NCI-H774 (cell line): ENCODE results near the gene C9.
"Not testable (repeated sequence)": the region's sequence is repeated elsewhere in the genome, so short reads cannot be mapped to it uniquely, and the experiment has no call there.

Experiments
- DNase-seq: peaks from one replicate; lab custom pipeline; 2025; lab: John Stamatoyannopoulos, UW

The C9 gene

DNA sequence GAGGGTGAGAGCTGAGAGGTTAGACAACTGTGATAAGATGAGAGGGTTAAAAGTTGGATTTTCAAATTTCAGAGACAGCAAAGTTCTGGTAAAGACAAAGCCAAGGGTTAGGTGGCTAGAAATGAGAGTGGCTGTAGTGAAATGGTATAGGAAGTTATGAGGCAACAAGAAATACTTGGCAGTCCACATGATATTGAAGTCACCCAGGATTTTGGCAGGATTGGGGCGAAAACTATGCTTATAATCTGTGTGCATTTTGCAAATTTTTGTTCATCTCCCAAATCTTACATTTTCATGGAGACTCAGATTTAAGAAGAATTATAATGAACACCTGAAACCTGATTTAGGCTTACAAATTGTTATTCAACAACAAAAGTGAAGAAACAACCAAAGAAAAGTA is 35.6 kb downstream of the C9 start:
- no peak for DNase-seq

DNA sequence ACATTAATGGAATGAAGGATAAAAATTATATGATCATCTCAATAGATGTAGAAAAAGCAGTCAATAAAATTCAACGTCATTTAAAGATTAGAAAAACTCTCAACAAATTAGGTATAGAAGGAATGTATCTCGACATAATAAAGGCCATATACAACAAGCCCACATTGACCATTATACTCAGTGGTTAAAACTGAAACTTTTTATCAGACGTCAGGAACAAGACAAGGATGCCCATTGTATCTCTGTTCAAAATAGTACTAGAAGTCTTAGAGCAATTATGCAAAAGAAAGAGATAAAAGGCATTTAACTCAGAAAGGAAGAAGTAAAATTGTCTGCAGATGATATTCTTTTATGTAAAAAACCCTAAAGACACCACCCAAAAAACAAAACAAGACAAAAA is 40.8 kb downstream of the C9 start:
- DNase-seq = no peak

DNA sequence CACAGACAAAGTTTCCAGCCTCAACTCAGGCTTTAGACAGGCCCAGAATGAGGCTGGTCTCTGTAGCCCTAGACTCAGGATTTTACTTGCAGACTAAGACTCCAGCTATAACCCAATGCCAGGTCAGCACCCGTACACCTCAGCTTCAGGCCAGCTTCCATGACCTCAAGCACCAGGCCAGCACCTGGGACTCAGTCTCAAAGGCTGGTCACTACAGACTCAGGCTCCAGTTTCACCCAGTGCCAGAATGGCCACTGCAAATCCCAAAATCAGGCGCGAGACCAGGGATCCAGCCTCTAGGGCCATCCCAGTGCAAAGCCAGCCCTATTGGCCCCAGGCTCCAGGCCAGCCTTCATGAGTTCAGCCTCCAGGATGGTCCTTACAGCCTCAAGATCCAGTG is 44.9 kb downstream of the C9 start:
- DNase-seq = no peak

GRCh38 chr5:39316464-39316863 is 47.8 kb downstream of the C9 start:
- not testable (repeated sequence) for DNase-seq

DNA sequence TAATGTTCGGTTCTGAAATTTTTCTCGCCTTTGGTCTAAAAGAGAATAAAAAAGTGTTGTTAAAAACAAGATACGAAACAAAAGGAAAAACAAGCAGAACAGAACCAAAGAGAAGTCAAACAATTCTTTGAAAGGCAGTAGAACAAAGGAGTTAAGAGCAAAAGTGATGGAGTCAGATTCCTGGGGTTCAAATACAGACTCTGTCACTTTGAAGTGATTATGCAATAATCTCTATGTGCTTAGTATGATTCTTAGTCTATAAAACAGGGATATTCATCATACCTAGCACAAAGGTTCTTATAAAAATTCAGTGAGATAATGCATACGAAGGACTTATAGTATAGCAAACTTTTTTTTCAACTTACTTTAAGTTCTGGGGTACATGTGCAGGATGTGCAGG is 48.3 kb downstream of the C9 start:
- no peak for DNase-seq

GRCh38 chr5:39314591-39314990 is 49.7 kb downstream of the C9 start:
- DNase-seq = no peak

DNA sequence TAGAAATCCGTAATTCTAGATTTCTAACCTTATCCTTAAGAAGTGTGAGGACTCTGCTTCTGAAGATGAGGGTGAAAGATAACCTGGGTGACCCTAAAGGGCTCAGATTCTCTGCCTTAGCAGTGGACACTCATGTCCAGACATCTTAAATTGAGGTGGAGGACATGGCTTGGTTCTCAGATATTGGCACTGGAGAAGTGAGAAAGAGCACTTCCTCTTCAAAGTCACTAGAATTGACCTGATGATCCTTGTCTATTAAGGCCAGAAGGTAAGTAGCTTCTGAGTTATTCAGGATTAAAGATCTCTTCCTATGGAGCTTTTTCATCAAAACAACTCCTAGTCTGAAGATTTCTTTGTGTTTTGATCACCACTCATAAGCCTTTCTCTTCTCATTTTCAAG is 54.8 kb downstream of the C9 start:
- DNase-seq = no peak

DNA sequence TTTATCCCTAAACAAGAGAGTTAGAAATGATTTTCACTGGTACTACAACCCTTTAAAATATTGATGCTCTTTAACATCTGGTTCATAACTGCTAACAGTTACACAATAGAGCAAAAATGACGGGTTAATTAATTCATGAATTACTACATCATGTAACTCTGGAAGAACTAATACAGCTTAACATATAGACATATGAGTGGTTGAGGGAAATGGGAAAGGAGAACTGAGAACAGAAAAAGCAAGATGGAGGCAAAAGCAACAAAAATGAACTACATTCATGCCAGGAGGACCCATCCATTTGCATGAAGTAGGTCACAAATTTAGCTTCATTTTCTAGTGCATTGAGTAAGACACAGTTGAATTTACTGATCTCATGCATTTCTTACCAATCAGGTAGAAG is 61.8 kb downstream of the C9 start:
- DNase-seq = no peak

GRCh38 chr5:39301406-39301805 is 62.9 kb downstream of the C9 start:
- no peak for DNase-seq

DNA sequence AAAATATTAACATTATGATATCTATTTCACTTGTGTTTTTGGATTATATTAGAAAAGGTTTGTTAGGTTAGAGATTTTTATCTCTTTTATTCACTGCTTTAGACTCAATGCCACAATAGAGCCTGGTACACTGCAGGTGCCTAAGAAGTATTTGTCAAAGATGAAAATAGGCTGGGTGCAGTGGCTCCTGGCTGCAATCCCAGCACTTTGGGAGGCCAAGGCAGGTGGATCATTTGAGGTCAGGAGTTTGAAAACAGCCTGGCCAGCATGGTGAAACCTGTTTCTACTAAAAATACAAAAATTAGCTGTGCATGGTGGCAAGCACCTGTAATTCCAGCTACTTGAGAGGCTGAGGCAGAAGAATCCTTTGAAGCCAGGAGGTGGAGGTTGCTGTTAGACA is 64.3 kb downstream of the C9 start:
- no peak for DNase-seq

DNA sequence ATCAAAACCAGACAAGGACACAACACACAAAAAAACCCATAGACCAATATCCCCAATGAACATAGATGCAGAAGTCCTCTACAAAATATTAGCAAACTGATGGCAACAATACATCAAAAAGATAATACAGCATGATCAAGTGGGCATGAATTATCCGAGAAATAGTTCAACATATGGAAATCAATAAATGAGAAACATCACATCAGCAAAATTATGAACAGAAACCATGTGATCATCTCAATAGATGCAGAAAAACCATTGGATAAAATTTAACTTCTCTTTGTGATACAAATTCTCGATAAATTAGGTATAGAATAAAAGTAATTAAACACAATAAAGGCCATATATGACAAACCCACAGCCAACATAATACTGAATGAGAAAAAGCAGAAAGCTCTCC is 69.6 kb downstream of the C9 start:
- DNase-seq = no peak

DNA sequence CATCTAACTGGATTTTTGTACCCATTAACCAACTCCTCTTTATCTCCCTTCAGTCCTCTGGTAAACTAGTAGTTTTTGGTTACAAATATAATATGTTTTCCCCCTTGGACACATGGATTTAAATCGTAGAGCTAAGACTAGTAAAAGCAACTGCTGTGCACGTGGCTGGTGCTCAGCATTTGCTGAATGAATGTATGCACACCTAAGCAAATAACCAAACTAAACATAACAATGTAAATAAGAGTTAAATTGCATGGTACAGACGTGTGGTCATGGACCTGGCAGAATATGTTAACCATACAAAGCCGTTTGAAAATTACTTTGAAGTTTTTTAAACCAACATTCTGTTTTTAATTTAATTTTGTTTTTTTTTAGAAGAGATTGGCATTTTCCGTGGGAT is 79.7 kb downstream of the C9 start:
- DNase-seq = peak; percentile 85

DNA sequence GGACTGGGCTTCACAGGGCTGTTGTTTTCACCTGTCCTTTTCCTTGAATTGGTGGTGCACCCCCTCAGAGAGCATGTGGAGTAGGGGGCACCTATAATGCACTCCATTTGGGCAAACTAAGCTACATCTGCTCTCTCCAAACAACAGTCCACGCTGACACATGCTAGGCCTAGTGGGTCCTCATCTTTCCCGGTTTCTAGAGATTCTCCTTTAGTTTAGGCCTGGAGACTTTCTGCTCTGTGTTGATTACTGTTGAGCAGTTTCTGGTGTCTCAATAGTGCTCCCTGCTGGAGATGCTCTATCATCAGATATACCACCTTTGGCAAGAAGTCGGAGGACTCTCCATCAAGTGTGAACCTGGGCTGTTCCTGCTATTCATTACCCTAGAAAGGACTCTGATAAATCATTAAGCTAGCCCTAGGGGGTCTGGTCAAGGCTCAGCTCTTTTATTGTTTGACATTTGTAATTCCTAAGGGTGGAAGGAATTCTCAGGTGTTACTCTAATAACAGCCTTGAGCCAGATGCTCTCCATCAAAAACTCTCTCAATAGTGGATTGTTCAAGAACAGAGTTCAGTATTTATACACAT is 81.0 kb downstream of the C9 start:
- peak; percentile 57 for DNase-seq

DNA sequence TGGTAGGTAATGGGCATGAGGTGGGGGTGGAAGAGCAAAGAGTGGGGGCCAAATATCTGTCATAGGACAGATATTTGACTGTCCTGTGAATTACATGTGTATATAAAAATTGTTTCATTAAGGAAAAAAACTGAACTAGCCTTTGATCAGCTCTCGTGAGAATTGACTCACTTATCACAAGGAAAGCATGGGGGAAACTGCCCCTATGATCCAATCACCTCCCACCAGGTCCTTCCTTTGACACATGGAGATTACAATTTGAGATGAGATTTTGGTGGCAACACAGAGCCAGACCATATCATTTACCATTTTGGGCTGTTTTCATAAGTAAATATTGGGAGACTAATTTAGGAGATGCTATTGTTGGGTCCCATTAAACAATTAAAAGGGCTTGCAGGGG is 81.7 kb downstream of the C9 start:
- no peak for DNase-seq

DNA sequence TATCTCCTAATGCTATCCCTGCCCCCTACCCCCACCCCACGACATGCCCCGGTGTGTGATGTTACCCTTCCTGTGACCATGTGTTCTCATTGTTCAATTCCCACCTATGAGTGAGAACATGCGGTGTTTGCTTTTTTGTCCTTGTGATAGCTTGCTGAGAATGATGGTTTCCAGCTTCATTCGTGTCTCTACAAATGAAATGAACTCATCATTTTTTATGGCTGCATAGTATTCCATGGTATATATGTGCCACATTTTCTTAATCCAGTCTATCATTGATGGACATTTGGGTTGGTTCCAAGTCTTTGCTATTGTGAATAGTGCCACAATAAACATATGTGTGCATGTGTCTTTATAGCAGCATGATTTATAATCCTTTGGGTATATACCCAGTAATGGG is 88.4 kb downstream of the C9 start:
- not testable (repeated sequence) for DNase-seq

DNA sequence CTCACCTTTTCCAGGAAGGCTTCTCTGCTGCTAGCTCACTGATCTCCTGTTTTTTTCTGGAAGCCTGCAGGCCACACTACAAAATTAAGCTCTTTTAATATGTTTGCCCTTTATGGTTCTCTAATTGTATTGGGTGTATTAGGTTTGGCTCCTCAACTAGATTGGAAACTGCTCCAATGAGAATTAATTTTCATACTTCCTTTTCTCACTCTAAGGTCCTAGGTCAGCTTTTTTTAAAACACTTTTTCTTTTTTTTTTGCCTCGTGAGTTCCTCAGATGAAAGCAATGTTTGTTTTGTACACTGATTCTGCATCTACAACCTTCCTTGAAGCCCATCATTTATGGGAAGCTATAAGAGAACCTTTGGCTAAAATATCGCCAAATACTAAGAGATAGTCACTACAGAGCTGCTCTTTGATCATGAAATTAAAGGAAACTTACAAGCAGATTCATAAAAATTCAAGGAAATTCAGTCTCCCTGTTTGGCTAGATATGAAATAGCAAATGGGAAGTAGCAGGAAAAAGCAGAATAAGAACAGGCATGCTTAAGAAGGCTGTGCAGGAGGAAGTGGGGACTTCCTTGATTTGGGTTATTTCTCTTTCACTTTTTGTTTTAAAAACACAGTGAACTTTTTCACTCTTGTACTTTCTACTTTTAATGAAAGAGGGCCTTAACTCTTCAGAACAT is 89.8 kb downstream of the C9 start:
- DNase-seq = no peak

GRCh38 chr5:39273314-39273954 is 90.9 kb downstream of the C9 start:
- DNase-seq = no peak

DNA sequence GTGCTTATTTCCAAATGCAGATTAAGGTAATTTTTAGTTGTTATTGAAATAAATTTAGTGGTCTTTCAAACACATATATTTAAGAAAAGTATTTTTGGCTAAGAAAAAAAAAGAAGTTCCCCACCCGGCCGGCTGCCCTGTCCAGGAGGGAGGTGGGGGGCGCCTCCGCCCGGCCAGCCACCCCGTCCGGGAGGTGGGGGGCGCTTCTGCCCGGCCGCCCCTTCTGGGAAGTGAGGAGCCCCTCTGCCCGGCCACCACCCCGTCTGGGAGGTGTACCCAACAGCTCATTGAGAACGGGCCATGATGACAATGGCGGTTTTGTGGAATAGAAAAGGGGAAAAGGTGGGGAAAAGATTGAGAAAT is 91.4 kb downstream of the C9 start:
- not testable (repeated sequence) for DNase-seq

DNA sequence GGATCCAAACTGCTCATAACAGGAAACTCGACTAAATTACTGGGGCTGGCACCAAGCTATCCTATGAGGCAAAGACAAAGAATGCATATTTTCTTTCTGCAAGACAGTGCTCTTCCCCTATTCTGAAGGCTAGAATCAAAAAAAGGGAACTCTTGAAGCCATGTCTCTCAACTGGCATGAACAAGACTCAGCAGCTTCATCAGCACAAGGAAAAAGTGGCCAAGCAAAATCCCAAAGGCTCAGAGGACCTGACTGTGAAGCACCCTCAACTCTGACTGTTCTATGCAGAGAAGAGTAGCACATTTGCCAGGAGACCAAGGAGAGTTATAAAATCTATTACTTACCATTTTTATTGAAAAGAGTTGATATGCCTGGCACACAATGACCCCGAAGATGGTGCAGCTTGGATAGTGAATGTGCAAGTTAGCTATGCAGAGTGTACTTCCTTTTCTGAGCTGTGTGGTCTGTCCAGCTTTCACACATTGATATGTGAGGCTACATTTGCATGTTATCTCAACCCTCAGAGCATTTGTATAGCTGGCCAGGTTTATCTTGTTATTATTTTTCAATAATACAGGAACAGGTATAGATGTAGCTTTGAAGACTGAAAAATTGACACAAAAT is 94.0 kb downstream of the C9 start:
- no peak for DNase-seq

DNA sequence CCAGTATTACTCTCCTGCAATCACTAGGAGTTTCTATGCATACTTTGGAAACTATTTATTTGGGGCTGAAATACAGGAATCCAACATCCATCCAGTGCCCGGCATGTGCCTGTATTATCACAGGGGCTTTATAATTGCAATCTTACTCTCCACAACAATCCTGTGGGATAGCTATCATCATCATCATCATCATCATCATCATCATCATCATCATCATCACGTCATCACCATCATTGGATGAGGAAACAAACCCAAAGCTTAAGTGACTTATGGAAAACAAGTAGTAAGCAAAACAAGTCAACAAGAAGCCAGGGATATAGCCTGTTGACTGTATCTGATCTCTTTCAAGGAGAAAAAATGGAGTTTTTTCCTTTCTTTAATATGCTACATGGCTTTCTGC is 97.1 kb downstream of the C9 start:
- no peak for DNase-seq

DNA sequence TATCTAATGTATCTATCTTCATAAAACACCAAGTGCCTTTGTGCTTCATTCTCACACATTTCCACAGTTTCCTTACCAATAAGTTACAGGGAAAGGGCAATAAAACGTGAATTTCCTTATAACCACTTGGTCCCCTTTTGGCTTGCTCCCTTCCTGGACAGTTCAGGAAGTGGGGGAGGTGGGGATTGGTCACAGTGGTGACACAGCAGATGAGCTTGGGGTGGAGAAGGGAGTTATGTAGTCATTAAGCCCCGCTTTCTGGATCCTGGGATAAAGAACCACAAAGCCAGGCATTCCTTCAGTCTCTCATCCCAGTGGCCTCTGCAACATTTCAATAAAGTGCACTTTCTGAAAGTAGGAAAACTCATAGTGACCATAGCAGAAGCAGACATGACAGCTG is 97.9 kb downstream of the C9 start:
- no peak for DNase-seq

DNA sequence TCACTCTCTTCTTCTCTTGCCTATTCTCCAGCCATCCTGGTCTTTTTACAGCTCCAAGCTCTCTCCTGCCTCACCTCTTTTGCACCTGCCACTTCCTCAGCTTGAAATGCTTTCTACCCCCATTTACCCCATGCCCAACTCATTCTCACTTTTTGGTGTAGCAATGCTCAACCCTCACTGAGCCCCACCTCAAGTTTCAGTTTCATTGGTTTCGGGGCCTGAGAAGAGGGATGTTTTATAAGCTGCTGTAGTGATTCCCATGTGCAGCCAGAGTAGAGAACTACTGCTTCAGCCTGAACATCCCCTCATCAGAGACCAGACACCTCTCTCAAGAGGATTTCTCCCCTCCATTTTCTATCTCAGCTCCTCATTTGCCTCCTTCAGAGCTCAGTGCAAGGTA is 99.8 kb downstream of the C9 start:
- DNase-seq = no peak

- no peak for DNase-seq
Measured at GRCh38 chr5:39262981-39263380, 101.3 kb downstream of the C9 start.
